Stomach (tissue), 4 donors: ENCODE results near the gene GIPC3.

Experiments
- CTCF ChIP-seq, 7 experiments: fragments of 450-650 bp in 4 of 7; fragments of 200-600 bp in 3 of 7; sonication (generic) in 3 of 7; IDR thresholded peaks; one replicate each; pipeline ENCODE4 v1.5.1; 2016 to 2019; ENCODE audit warnings: antibody characterized with exemption in 7 of 7, control low read depth in 2 of 7, mild to moderate bottlenecking in 1 of 7
- POLR2A ChIP-seq, 4 donors: fragments of 450-650 bp; IDR thresholded peaks; one replicate each; pipeline ENCODE4 v1.6.1; 2016; ENCODE audit warnings: antibody characterized with exemption in 4 of 4, control low read depth in 2 of 4, mild to moderate bottlenecking in 1 of 4, moderate library complexity in 1 of 4

- no peak for TF ChIP-seq CTCF (IDR thresholded peaks at IDR 0.05)
- TF ChIP-seq POLR2A (IDR thresholded peaks at IDR 0.05) = no peak
These were observed 48.7 kb upstream of the GIPC3 start for GRCh38 chr19:3536429-3537100.
